ENCODE results near the gene ARHGEF17.

The ARHGEF17 gene

GRCh38 chr11:73308003-73308960 is at the start of gene ARHGEF17:
Gene ARHGEF17 (plus strand): TSS chr11:73308276. CDS start chr11:73308639, 363 bp downstream.
- peak; percentile 78 to 96 for DNase-seq (ENCODE audit: low read depth in 1 of 2, low spot score in 1 of 2)
- in situ Hi-C loops (cut with HindIII; ENCODE audit: low pct_unique_long_range_greater_than_20kb, low sequenced_read_pairs): no loop called here

GRCh38 chr11:73259406-73260126 is 48.5 kb upstream of the ARHGEF17 start:
- no peak for DNase-seq (ENCODE audit: low read depth in 1 of 2, low spot score in 1 of 2)
- in situ Hi-C loops (cut with HindIII; ENCODE audit: low pct_unique_long_range_greater_than_20kb, low sequenced_read_pairs): no loop called here
- TF ChIP-seq JUND (IDR thresholded peaks at IDR 0.05; ENCODE audit: low read depth): no peak

More at GRCh38 chr11:73308003-73308960, at the start of gene ARHGEF17:
- no peak for TF ChIP-seq JUND (IDR thresholded peaks at IDR 0.05; ENCODE audit: low read depth)

- in situ Hi-C loops (cut with HindIII; ENCODE audit: low pct_unique_long_range_greater_than_20kb, low sequenced_read_pairs): no loop called here
- no peak for DNase-seq (ENCODE audit: low read depth in 1 of 2, low spot score in 1 of 2)
- no peak for TF ChIP-seq JUND (IDR thresholded peaks at IDR 0.05; ENCODE audit: low read depth)
Measured at GRCh38 chr11:73260127-73260457, 48.0 kb upstream of the ARHGEF17 start.

GRCh38 chr11:73262851-73263495 is 45.1 kb upstream of the ARHGEF17 start:
- DNase-seq (ENCODE audit: low read depth in 1 of 2, low spot score in 1 of 2): no peak
- TF ChIP-seq JUND (IDR thresholded peaks at IDR 0.05; ENCODE audit: low read depth): no peak
- in situ Hi-C loops (cut with HindIII; ENCODE audit: low pct_unique_long_range_greater_than_20kb, low sequenced_read_pairs): no loop called here

GRCh38 chr11:73263640-73264039 is 44.4 kb upstream of the ARHGEF17 start:
- in situ Hi-C loops (cut with HindIII; ENCODE audit: low pct_unique_long_range_greater_than_20kb, low sequenced_read_pairs): no loop called here
- TF ChIP-seq JUND (IDR thresholded peaks at IDR 0.05; ENCODE audit: low read depth): no peak

GRCh38 chr11:73265278-73265810 is 42.7 kb upstream of the ARHGEF17 start:
- no peak for TF ChIP-seq JUND (IDR thresholded peaks at IDR 0.05; ENCODE audit: low read depth)
- DNase-seq (ENCODE audit: low read depth in 1 of 2, low spot score in 1 of 2): no peak
- in situ Hi-C loops (cut with HindIII; ENCODE audit: low pct_unique_long_range_greater_than_20kb, low sequenced_read_pairs): no loop called here

More at GRCh38 chr11:73263640-73264039, 44.4 kb upstream of the ARHGEF17 start:
- no peak for DNase-seq (ENCODE audit: low read depth in 1 of 2, low spot score in 1 of 2)

GRCh38 chr11:73265853-73266645 is 42.0 kb upstream of the ARHGEF17 start:
- DNase-seq (ENCODE audit: low read depth in 1 of 2, low spot score in 1 of 2): peak in 1 of 2 experiments; percentile 74
- no peak for TF ChIP-seq JUND (IDR thresholded peaks at IDR 0.05; ENCODE audit: low read depth)
- in situ Hi-C loops (cut with HindIII; ENCODE audit: low pct_unique_long_range_greater_than_20kb, low sequenced_read_pairs): no loop called here

- no peak for DNase-seq (ENCODE audit: low read depth in 1 of 2, low spot score in 1 of 2)
- in situ Hi-C loops (cut with HindIII; ENCODE audit: low pct_unique_long_range_greater_than_20kb, low sequenced_read_pairs): no loop called here
- TF ChIP-seq JUND (IDR thresholded peaks at IDR 0.05; ENCODE audit: low read depth): no peak
Measured at GRCh38 chr11:73266646-73267020, 41.4 kb upstream of the ARHGEF17 start.

- DNase-seq (ENCODE audit: low read depth in 1 of 2, low spot score in 1 of 2): no peak
- no peak for TF ChIP-seq JUND (IDR thresholded peaks at IDR 0.05; ENCODE audit: low read depth)
- in situ Hi-C loops (cut with HindIII; ENCODE audit: low pct_unique_long_range_greater_than_20kb, low sequenced_read_pairs): no loop called here
Measured at GRCh38 chr11:73267122-73267846, 40.8 kb upstream of the ARHGEF17 start.

GRCh38 chr11:73267906-73268540 is 40.1 kb upstream of the ARHGEF17 start:
- in situ Hi-C loops (cut with HindIII; ENCODE audit: low pct_unique_long_range_greater_than_20kb, low sequenced_read_pairs): no loop called here
- no peak for DNase-seq (ENCODE audit: low read depth in 1 of 2, low spot score in 1 of 2)
- TF ChIP-seq JUND (IDR thresholded peaks at IDR 0.05; ENCODE audit: low read depth): no peak
